SK-N-SH treated with all-trans-retinoic acid at 6 μM for 48 hours (cell line): ENCODE results near the gene RPS6KA2.
"Not testable (repeated sequence)": the region's sequence is repeated elsewhere in the genome, so short reads cannot be mapped to it uniquely, and the experiment has no call there.

ENCODE experiments used
- ATAC-seq: fragments of 200-7000 bp; cut with Tn5 transposase; 3 replicates; pipeline ENCODE4 v1.9.1; 2020; ENCODE audit warnings: mild to moderate bottlenecking, moderate library complexity
- CREB5 ChIP-seq: fragments of 250-450 bp; sonication (Bioruptor Pico); IDR thresholded peaks from 2 replicates; pipeline ENCODE4 v1.5.1; 2020; ENCODE audit warnings: low read depth, mild to moderate bottlenecking, moderate library complexity
- CSDC2 ChIP-seq: fragments of 250-450 bp; sonication (Bioruptor Pico); IDR thresholded peaks from 2 replicates; pipeline ENCODE4 v1.5.0; 2020; ENCODE audit warnings: mild to moderate bottlenecking, moderate library complexity
- ESRRG ChIP-seq: fragments of 250-450 bp; sonication (Bioruptor Pico); IDR thresholded peaks from 2 replicates; pipeline ENCODE4 v1.6.1; 2021; ENCODE audit warnings: mild to moderate bottlenecking
- GLIS3 ChIP-seq: fragments of 250-450 bp; sonication (Bioruptor Pico); IDR thresholded peaks from 2 replicates; pipeline ENCODE4 v1.5.0; 2020; ENCODE audit warnings: mild to moderate bottlenecking, moderate library complexity
- ISL1 ChIP-seq: fragments of 250-450 bp; sonication (Bioruptor Pico); IDR thresholded peaks from 2 replicates; pipeline ENCODE4 v2.1.2; 2022; ENCODE audit warnings: mild to moderate bottlenecking, moderate library complexity
- OSR1 ChIP-seq: fragments of 250-450 bp; sonication (Bioruptor Pico); IDR thresholded peaks from 2 replicates; pipeline ENCODE4 v1.8.0; 2022; ENCODE audit warnings: moderate library complexity, mild to moderate bottlenecking, inconsistent platforms
- PPARA ChIP-seq: fragments of 250-450 bp; sonication (Bioruptor Pico); IDR thresholded peaks from 2 replicates; pipeline ENCODE4 v1.5.0; 2020; ENCODE audit warnings: mild to moderate bottlenecking, borderline replicate concordance
- RARB ChIP-seq: fragments of 250-450 bp; sonication (Bioruptor Pico); IDR thresholded peaks from 2 replicates; pipeline ENCODE4 v1.8.0; 2021; ENCODE audit warnings: mild to moderate bottlenecking, moderate library complexity
- TCF4 ChIP-seq: fragments of 250-450 bp; sonication (Bioruptor Pico); IDR thresholded peaks from 2 replicates; pipeline ENCODE4 v1.8.0; 2021; ENCODE audit warnings: mild to moderate bottlenecking, moderate library complexity, borderline replicate concordance
- TOX ChIP-seq: fragments of 250-450 bp; sonication (Bioruptor Pico); IDR thresholded peaks from 2 replicates; pipeline ENCODE4 v1.8.0; 2021; ENCODE audit warnings: mild to moderate bottlenecking, moderate library complexity, borderline replicate concordance
- ZFP3 ChIP-seq: fragments of 250-450 bp; sonication (Bioruptor Pico); IDR thresholded peaks from 2 replicates; pipeline ENCODE4 v1.5.0; 2020; ENCODE audit warnings: mild to moderate bottlenecking, moderate library complexity
- ZFP30 ChIP-seq: fragments of 450-650 bp; formaldehyde crosslinking; IDR thresholded peaks from 2 replicates; pipeline ENCODE4 v1.5.0; 2022; ENCODE audit warnings: mild to moderate bottlenecking, moderate library complexity
- ZNF565 ChIP-seq: fragments of 450-650 bp; formaldehyde crosslinking; conservative IDR thresholded peaks from 2 replicates; pipeline ENCODE4 v1.5.0; 2020; ENCODE audit warnings: low read depth, mild to moderate bottlenecking, moderate library complexity
- ZNF70 ChIP-seq: fragments of 450-650 bp; formaldehyde crosslinking; IDR thresholded peaks from 2 replicates; pipeline ENCODE4 v1.5.0; 2020; ENCODE audit warnings: mild to moderate bottlenecking, moderate library complexity
- ZNF8 ChIP-seq: fragments of 450-650 bp; formaldehyde crosslinking; IDR thresholded peaks from 2 replicates; pipeline ENCODE4 v1.5.0; 2020; ENCODE audit warnings: mild to moderate bottlenecking, moderate library complexity
- TF ChIP-seq, protein P1 (sequence below): fragments of 250-450 bp; sonication (Bioruptor Pico); IDR thresholded peaks from 2 replicates; pipeline ENCODE4 v1.5.0; 2020; ENCODE audit warnings: mild to moderate bottlenecking, moderate library complexity
- TF ChIP-seq, protein P2 (sequence below): fragments of 250-450 bp; sonication (Bioruptor Pico); IDR thresholded peaks from 2 replicates; pipeline ENCODE4 v1.8.0; 2021; ENCODE audit warnings: low read depth, mild to moderate bottlenecking, moderate library complexity, borderline replicate concordance
- TF ChIP-seq, protein P3 (sequence below): fragments of 250-450 bp; sonication (Bioruptor Pico); IDR thresholded peaks from 2 replicates; pipeline ENCODE4 v1.5.1; 2021; ENCODE audit warnings: mild to moderate bottlenecking, moderate library complexity

Gene RPS6KA2

DNA sequence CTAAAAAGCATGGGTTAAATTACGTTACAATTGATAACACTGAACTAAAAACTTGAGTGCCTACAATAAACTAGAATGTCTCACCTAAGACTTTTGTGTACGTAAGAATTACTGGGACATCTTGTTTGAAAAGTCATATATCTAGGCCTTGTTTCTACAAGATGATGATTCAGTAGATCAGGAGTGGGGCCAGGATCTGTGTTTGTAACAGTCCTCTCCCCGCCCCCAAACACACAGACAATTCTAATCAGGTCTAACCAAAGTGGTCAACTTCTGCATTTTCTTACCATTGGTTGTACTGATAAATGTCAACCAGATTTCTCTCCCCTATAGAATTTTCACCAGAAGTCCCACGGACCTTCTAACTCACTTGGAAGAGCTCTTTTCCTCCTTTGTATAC lies 97.5 kb downstream of the RPS6KA2 start:
- no peak for ATAC-seq

DNA sequence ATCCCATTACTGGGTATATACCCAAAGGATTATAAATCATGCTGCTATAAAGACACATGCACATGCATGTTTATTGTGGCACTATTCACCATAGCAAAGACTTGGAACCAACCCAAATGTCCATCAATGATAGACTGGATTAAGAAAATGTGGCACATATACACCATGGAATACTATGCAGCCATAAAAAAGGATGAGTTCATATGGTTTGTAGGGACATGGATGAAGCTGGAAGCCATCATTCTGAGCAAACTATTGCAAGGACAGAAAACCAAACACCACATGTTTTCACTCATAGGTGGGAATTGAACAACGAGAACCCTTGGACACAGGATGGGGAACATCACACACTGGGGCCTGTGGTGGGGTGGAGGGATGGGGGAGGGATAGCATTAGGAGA lies 98.0 kb downstream of the RPS6KA2 start:
- ATAC-seq, result not testable (repeated sequence)

More for the DNA sequence above, 97.5 kb downstream of the RPS6KA2 start:
- TF ChIP-seq ESRRG (CRISPR knock-in tag) (no peak), ZFP3 (CRISPR knock-in tag) (no peak), PPARA (CRISPR knock-in tag) (no peak), TOX (CRISPR knock-in tag) (no peak), RARB (no peak)
- TF ChIP-seq, all 23 proteins: peak for 0

DNA sequence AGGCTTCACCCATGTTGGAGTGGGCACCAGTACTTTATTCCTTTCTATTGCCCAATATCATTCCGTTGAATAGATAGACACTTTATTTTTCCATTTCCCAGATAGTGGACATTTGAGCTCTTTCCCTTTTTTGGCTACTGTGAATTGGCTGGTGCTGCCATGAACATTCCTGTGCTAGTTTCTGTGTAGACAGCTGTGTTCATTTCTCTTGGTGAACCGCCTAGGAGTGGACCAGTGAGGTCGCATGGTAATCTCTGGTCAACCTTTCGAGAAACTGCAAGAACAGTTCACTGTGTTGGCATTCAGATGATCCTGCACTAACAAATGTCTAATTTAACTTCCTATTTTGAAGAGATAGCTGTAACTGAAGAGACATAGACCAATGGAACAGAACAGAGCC lies 99.2 kb downstream of the RPS6KA2 start:
- TF ChIP-seq ZFP3 (CRISPR knock-in tag), result no peak
- TF ChIP-seq ZFP30, result no peak
- no peak for TF ChIP-seq ESRRG (CRISPR knock-in tag)
- TF ChIP-seq, protein P1, sequence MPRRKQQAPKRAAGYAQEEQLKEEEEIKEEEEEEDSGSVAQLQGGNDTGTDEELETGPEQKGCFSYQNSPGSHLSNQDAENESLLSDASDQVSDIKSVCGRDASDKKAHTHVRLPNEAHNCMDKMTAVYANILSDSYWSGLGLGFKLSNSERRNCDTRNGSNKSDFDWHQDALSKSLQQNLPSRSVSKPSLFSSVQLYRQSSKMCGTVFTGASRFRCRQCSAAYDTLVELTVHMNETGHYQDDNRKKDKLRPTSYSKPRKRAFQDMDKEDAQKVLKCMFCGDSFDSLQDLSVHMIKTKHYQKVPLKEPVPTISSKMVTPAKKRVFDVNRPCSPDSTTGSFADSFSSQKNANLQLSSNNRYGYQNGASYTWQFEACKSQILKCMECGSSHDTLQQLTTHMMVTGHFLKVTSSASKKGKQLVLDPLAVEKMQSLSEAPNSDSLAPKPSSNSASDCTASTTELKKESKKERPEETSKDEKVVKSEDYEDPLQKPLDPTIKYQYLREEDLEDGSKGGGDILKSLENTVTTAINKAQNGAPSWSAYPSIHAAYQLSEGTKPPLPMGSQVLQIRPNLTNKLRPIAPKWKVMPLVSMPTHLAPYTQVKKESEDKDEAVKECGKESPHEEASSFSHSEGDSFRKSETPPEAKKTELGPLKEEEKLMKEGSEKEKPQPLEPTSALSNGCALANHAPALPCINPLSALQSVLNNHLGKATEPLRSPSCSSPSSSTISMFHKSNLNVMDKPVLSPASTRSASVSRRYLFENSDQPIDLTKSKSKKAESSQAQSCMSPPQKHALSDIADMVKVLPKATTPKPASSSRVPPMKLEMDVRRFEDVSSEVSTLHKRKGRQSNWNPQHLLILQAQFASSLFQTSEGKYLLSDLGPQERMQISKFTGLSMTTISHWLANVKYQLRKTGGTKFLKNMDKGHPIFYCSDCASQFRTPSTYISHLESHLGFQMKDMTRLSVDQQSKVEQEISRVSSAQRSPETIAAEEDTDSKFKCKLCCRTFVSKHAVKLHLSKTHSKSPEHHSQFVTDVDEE, result no peak
- no peak for TF ChIP-seq ZNF70 (CRISPR knock-in tag)
- TF ChIP-seq, protein P2, sequence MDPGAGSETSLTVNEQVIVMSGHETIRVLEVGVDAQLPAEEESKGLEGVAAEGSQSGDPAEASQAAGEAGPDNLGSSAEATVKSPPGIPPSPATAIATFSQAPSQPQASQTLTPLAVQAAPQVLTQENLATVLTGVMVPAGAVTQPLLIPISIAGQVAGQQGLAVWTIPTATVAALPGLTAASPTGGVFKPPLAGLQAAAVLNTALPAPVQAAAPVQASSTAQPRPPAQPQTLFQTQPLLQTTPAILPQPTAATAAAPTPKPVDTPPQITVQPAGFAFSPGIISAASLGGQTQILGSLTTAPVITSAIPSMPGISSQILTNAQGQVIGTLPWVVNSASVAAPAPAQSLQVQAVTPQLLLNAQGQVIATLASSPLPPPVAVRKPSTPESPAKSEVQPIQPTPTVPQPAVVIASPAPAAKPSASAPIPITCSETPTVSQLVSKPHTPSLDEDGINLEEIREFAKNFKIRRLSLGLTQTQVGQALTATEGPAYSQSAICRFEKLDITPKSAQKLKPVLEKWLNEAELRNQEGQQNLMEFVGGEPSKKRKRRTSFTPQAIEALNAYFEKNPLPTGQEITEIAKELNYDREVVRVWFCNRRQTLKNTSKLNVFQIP (CRISPR knock-in tag), result no peak
- TF ChIP-seq CREB5, result no peak
- no peak for TF ChIP-seq PPARA (CRISPR knock-in tag)
- no peak for TF ChIP-seq ISL1 (CRISPR knock-in tag)
- ATAC-seq, result no peak

DNA sequence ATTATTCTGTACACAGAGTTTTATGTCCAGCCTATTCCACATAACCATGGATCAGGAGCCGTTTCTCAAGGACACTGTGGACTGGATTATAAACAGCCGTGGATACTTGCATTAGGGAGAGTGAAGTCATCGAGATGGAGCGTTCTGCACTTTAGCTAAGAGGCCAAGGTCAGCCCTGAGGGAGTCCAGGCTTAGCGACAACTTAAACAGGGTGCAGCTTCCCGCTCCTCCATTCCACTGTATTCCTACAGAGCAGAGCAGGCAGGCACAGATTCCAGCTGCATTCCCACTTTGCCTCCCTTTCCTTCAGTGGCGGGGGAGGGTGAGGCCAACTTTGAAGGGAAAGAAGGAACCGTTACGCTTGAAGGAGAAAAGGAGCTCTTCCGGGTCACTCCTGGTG lies 100.1 kb downstream of the RPS6KA2 start:
- ATAC-seq, result no peak
- no peak for TF ChIP-seq TCF4 (CRISPR knock-in tag)
- TF ChIP-seq, protein P2 (CRISPR knock-in tag), result no peak

DNA sequence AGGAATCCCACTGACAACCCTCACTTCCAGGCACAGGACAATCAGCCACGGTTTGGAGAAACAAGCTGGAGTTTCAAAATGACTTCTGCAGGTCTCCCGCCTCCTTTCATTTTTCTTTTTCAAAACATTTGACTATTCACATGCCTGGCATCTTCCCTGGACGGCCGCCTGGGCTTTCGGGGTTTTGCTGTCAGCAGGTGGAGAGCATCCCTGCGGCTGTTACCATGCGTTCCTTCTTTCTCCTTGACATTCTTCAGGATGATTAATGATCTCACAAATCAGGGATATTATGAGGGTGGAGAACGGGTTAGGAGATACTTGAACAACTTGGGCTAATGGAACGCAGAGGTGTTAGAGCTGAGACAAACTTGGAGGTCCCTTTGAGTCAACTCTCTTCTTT lies 101.5 kb downstream of the RPS6KA2 start:
- ATAC-seq, result no peak
- TF ChIP-seq ZNF8 (no peak), GLIS3 (CRISPR knock-in tag) (no peak), OSR1 (CRISPR knock-in tag) (no peak), CSDC2 (CRISPR knock-in tag) (no peak), ZNF565 (CRISPR knock-in tag) (no peak), ESRRG (CRISPR knock-in tag) (no peak), TCF4 (CRISPR knock-in tag) (no peak), RARB (no peak), ZFP30 (no peak), TOX (CRISPR knock-in tag) (no peak), ISL1 (CRISPR knock-in tag) (no peak)
- TF ChIP-seq, protein P2 (CRISPR knock-in tag), result no peak
- TF ChIP-seq, protein P3, sequence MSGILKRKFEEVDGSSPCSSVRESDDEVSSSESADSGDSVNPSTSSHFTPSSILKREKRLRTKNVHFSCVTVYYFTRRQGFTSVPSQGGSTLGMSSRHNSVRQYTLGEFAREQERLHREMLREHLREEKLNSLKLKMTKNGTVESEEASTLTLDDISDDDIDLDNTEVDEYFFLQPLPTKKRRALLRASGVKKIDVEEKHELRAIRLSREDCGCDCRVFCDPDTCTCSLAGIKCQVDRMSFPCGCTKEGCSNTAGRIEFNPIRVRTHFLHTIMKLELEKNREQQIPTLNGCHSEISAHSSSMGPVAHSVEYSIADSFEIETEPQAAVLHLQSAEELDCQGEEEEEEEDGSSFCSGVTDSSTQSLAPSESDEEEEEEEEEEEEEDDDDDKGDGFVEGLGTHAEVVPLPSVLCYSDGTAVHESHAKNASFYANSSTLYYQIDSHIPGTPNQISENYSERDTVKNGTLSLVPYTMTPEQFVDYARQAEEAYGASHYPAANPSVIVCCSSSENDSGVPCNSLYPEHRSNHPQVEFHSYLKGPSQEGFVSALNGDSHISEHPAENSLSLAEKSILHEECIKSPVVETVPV (CRISPR knock-in tag), result no peak
- TF ChIP-seq, protein P1, result no peak
- TF ChIP-seq, all 23 proteins: peak for 0
